Daoy (cell line): Measurements from ENCODE around the gene CREB5. TPM values are rescaled to one million over a fixed set of nuclear protein-coding genes. Genes with fewer than 3 reads are reported as not detected.

Experiments used
- DNase-seq: peaks from one replicate; pipeline ENCODE4 v3.0.0-alpha.2; 2015; ENCODE audit warnings: low read depth
- total RNA-seq: library from RNA; depleted of rRNA; stranded (reverse); fragments of >200 nt; shearing (Covaris generic); gene quantifications from 2 replicates; pipeline ENCODE4 v1.2.3, GENCODE V29; 2014

The CREB5 gene
- total RNA-seq, 1 experiment from 2014 or later: 12.1 TPM

- DNase-seq: no peak
Observed at GRCh38 chr7:28479507-28479947, 67.2 kb downstream of the CREB5 start.

DNA sequence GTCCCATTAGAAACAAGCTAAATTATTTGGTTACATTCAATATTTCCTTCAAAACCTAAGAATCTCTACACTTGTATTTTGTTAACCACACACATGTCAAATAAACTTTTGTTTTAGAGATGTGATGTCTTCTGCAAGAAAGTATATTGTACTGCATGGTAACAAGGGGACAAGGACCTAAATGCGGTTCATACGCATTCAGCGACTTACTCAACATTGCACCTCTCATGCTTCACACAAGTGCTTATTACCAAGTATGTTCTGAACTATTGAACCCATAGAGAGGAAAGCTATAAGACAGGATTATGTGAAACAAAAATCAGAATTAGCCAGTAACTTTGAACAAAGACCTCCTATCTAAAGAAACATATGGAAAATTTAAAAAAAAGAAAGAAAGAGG, 68.3 kb downstream of the CREB5 start:
- DNase-seq: no peak

DNA sequence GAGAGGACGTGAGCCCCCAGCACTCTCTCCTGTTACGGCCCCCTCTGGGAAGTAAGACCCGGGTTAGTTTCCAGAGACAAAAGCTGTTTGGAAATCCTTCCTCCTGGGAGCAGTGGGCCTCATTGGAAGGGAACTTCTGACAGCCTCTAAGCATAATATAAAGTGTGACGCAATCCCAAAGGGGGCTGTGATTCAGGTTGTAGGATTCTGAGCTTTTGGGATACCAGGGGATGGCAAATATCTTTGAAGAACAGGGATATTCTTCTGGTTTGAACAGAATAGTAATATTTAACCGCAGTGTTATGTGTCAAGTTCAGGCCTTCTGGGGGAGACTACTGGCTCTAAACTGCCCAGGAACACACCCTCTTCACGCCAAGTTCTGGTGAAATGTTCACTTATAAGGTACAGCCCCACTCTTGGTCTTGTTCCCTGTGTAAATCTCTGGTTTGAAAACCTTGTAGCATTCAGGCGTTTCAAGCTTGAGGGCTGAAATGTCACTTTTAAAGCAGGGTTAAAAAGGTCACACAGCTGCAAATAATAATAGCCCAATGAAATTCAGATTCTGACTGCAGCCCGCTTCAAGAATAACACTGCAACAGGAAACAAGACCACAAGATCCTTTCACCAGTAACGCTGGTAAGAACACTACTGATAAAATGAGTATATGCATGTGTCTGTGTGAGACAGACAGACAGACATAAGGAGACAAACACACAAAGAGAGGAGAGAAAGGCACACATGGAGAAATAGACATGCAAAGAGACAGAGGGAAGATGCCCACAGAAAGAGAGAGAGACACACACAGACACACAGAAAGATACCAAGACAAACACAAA, 69.0 kb downstream of the CREB5 start:
- DNase-seq: peak; percentile 46

- DNase-seq: no peak
Observed at GRCh38 chr7:28483112-28483511, 70.8 kb downstream of the CREB5 start.

DNA sequence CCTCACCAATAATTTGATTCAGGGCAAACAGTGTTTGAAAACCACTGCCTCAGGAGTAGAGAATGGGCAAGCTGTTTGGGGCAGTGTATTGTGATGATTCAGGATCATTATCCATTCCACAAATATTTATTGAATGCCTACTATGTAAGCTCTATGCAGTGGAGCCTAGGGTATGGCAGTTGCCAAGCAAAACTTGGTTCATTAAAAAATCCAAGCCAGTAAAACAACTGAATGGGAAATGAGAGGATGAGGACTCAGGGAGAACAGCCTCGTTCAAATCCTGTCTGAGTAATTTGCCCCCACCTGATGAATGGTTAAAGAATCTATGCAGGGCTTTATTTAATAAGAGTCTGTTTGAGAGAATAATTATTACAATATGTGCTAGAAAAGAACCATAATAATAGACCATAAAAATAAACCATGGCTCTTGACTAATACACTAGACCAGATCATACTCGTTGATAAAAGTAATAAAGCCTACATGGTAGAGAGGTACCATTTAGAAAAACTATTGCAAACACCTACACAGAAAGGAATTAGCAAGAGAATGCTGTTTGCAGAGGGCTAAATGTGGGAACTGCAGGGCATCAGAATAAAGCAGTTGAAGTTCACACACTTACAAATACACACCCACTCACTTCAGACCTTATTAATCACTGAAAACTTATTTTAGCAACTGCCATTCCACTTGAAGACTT, 71.7 kb downstream of the CREB5 start:
- peak; percentile 55 for DNase-seq

- DNase-seq: no peak
Observed at GRCh38 chr7:28484606-28484935, 72.3 kb downstream of the CREB5 start.

- no peak for DNase-seq
Observed at GRCh38 chr7:28487487-28487886, 75.2 kb downstream of the CREB5 start.

- no peak for DNase-seq
Observed at GRCh38 chr7:28488061-28488791, 75.9 kb downstream of the CREB5 start.

DNA sequence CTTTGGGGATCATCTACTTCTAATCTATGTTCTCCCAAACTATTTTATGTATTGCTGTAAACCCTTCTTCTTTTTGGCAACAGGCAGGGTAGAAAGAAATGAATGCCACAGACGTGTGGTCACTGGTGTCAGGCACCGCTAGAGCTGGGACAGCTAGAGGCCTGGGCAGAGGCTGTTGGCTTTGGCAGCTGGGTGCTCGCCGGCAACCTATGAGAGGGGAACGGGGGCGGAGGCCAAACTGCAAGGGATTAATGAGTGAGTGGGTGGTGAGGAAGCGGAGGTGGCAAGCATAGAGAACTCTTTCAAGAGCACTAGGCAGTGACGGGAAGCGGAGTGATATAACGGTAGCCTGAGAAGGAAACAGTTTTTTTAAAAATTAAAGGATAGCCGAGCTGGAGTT, 78.5 kb downstream of the CREB5 start:
- DNase-seq: no peak

GRCh38 chr7:28493477-28493876, 81.2 kb downstream of the CREB5 start:
- DNase-seq: no peak

DNA sequence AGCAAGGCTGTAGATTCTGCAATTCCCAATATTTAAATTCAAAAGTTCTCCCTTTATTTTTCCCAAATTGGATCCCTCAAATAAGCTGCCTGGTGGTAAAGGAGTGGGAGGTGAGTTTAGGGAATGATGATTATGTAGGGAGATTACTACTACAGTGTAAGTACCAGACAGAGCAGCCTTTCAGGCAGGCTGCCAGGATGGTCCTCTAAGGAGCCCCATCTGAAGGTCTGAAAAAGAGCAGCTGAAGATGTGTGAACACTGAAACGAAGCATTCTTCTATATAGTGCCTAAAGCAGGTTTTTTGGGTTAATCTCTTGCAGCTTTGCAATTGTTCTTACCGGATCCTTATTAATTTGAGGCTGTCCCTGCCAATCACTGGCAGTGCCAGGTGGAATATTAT, 84.7 kb downstream of the CREB5 start:
- no peak for DNase-seq

- DNase-seq: no peak
Observed at GRCh38 chr7:28498636-28499035, 86.3 kb downstream of the CREB5 start.

DNA sequence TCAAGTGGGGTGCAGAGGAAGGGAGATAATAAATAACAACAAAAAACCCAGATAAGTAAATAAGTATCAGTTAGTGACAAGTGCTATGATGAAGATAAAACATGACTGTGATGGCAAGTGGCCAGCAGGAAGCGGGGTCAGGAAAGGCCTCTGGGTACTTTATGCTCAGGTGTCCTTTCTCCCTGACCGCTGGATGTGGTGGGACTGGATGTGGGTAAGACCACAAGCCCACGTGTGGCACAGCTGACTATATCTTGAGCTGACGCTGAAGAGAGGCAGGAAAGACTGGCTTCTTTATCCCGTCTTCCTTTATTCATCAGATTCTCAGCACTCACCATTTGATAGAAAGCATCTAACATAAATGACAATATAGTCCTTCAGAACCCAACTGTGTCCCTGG, 87.8 kb downstream of the CREB5 start:
- no peak for DNase-seq

DNA sequence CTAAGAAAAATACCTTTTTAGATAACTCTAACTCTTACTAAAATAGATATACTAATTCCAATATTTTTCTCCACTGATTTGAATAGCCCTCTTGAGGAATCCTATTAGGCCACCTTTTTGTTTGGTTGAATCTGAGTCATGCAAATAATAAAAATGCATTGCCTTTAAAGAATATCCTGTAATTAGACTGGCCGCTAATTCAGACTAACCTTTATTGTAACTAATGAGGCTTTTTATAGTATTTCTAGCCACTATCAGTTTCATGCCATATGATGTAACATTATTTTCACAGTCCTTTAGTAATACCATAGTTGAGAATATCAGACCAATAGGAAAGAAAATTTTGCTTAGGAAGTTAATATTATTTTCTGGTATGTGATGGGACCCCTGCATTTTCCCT, 90.1 kb downstream of the CREB5 start:
- DNase-seq: no peak

GRCh38 chr7:28503396-28503795, 91.1 kb downstream of the CREB5 start:
- DNase-seq: no peak

GRCh38 chr7:28505014-28505413, 92.7 kb downstream of the CREB5 start:
- DNase-seq: no peak

DNA sequence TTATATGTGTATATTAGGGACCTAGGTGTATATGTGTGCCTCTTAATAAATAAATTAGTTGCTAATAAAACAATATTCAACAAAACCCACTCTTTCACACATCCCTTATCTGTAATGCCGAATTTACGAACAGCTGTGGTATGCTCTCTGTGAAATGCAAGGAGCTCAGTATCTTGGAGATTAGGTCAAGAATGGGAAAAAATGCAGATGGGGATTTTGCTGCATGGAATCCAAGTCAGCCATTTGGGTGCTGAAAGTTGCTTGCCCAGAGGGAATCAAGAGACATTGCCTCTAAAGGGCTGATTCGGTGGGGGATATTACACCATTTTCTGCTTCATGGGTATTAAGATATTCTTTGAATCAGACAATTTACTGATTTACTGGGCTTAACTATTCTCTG, 93.5 kb downstream of the CREB5 start:
- DNase-seq: no peak

- no peak for DNase-seq
Observed at GRCh38 chr7:28507525-28508282, 95.4 kb downstream of the CREB5 start.

DNA sequence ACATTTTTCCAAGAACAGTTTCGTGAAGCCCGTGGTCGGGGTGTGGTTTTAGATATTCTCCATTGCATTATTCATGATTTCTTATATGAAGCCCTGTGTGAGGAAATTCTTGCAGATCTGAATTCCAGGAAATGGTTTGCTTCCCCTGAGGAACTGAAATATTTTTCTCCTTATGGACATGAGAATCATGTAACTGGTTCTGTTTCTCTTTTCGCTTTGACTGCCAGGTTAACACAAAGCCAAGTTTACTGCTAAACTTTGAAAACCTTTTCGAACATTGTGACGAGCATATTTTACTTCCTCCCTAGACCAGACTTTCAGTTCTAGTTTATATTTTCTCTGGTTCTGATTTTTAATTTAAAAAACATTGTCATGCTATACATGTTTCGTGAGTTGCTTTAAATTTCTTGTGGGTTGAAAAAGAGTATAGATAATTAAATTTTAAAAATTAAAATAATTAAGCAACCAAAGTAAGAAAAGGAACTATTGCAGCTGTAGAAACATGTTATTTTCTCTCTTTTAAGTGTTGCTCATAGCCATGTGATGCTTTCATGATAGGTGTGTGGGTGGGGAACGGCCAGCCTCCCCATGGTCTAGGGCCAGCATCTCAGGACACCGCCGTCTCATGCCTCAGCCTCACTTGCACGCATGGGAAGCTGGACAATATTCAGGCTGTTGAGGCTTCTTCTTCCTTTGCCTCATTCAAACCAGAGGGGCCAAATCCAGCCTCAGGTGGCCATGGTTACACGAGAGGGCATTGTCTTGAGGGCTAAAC, 97.1 kb downstream of the CREB5 start:
- peak; percentile 49 for DNase-seq

GRCh38 chr7:28510026-28510369, 97.7 kb downstream of the CREB5 start:
- DNase-seq: no peak
